Activated CD4-positive, alpha-beta T cell treated with anti-CD3 and anti-CD28 coated beads, Interleukin-2, amount 50 U/mL, for 48 hours (primary cell): ENCODE data around the gene ACTL7B.
"Not testable (repeated sequence)": the region's sequence is repeated elsewhere in the genome, so short reads cannot be mapped to it uniquely, and the experiment has no call there.

Experiments
- DNase-seq, 2 experiments: peaks; one replicate each; pipeline ENCODE4 v3.0.0-alpha.2; 2020

Gene ACTL7B

DNA sequence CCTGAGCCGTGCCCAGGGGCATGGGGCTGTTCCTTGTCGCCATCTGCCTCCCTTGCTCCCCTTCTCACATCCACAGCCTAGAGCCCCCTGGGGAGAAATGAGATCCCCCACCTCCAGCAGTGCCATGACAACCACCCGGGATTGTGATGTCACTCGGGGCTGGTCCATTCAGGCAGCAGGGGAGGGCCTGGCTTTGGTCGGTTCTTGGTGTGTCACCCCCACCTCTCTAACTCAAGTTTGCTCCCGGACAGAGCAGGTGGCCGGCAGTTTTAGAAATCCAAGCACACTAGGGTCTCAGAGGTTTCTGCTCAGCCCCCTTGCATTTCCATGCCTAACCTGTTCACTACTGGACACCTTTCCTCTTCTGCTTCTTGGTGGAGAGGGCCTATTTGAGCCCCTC lies at the start of gene ACTL7B:
Gene ACTL7B (minus strand): TSS at position 99 of the 400 bp plus-strand sequence. CDS start 56 bp downstream, at position 43.
- DNase-seq, result no peak

DNA sequence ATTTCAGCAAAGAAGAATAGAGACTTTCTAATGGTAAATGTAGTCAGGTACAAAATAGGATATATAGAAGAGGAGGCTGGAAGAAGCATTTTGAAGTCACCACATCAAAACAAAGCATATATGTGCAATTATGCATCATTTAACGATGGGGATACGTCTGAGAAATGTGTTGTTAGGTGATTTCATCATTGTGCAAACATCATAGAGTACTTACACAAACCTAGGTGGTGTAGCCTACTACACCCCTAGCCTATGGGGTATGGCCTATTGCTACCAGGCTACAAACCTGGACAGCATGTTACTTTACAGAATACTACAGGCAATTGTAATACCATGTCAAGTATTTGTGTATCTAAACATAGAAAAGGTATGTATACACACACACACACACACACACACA lies 49.7 kb upstream of the ACTL7B start:
- DNase-seq, result no peak

- no peak for DNase-seq
Measured at GRCh38 chr9:108904161-108904560, 48.4 kb upstream of the ACTL7B start.

- DNase-seq, result no peak
Measured at GRCh38 chr9:108903420-108904103, 47.8 kb upstream of the ACTL7B start.

DNA sequence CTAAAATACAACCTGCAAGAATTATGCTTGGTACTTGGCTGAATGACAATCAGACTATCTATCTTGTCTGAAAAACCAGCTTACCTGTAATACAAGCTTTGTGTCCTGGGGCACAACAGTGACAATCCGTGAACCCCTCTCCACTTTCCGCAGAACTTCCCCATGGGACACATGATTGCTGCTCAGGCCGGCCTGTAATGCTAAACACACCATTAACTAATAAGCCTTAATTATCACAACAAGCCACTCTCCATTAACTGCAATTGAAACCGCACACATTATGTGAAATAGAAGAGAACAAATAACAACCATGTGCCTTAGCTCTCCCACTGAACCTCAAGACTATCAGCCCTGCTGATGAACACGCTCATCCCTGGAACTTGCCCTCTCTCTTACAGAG lies 44.4 kb upstream of the ACTL7B start:
- DNase-seq, result no peak

DNA sequence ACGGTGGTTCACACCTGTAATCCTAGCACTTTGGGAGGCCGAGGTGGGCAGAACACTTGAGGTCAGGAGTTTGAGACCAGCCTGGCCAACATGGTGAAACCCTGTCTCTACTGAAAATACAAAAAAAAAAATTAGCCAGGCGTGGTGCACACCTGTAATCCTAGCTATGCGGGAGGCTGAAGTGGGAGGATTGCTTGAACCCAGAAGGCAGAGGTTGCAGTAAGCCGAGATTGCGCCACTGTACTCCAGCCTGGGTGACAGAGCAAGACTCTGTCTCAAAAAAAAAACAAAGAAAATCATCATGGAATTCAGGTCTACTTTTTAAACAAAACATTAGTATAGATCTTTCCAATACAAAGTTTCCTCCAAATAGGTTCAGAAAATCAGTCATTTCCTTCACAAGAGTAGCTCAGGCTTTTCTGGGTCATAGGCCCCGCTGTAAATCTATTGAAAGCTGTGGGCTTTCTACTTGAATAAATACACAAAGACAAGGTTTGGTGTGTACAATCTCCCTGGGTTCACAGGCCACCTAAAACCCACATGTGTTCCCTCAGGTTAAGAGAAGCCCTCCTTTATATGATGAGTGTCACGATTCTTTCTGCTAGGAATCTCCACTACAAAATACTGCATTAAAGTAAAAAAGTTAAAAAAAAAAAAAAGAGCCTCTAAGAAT lies 43.4 kb upstream of the ACTL7B start:
- DNase-seq, result not testable (repeated sequence)

- no peak for DNase-seq
Measured at GRCh38 chr9:108897324-108898096, 41.7 kb upstream of the ACTL7B start.

DNA sequence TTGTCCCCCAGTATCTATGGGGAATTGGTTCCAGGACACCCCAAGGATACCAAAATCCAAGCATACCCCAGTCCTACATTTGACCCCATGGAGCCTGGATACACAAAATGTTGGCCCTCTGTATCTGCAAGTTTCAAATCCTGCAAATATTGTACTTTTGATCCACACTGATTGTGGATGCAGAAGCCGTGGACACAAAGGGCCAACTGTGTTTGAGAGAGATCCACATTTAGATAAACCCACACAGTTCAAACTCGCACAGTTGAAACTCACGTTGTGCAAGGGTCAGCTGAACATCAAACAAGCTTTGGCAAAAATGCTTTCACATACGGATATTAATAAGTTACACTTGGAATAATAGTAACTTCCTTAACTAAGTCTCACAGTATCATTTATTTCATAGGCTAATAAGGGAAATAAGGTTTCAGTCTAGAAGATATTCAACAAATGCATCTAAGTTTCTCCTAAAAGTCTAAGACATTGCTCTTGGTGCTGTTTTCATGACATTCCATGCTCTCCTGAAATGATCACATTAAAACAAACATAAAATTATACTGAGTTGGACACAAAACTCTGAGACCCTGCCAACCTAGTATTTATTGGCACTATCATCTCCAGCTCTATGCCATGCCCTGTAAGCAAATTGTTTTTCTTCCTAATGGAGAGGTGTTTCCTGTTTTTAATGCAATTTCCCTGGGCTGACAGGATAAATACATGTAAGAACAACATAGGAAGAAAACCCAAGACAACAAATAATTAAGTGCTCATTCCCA lies 38.6 kb upstream of the ACTL7B start:
- DNase-seq, result no peak

DNA sequence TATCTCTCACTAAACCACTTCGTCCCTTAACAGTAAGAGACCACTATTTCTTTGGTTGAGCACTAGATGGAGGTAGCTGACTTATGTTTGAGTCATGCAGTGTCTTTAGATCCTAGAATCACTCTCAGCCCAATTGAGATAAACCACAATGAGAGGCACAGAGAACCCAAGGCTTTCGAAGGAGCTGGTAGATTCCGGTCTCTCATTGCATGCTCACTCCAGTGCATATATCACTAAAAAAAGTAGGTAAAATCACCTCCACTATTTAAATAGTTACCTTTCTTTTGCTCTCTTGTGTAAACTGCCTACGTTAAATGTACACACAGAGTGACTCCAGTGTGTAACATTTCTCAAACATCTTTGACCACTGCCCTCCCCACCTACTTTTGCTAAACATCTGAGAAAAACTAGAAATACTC lies 33.9 kb upstream of the ACTL7B start:
- no peak for DNase-seq

GRCh38 chr9:108886594-108887271 lies 30.9 kb upstream of the ACTL7B start:
- DNase-seq, result not testable (repeated sequence)

- DNase-seq, result peak; percentile 46 to 66
Measured at GRCh38 chr9:108885643-108886348, 30.0 kb upstream of the ACTL7B start.

GRCh38 chr9:108884701-108885100 lies 28.9 kb upstream of the ACTL7B start:
- no peak for DNase-seq

GRCh38 chr9:108883085-108883484 lies 27.3 kb upstream of the ACTL7B start:
- DNase-seq, result no peak

GRCh38 chr9:108882052-108882888 lies 26.5 kb upstream of the ACTL7B start:
- no peak for DNase-seq

- no peak for DNase-seq
Measured at GRCh38 chr9:108880738-108881316, 25.0 kb upstream of the ACTL7B start.

DNA sequence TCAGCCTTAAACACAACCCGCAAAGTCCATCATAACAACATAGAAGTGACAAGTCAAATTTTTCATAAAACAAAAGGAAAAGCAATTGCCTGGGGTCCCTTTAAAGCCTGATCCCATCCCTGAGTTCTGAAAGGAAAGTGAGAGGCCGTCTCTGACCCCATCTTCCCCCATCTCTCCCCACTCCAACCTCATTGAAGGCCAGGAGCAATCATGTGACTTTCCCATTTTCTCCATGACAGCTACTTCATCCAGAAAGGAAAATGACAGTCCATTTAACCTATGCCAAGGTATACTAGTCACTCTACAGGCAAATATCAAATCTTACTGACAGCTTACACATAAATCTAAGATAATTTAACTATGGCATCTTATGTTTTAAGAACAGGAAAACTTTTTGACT lies 21.7 kb upstream of the ACTL7B start:
- DNase-seq, result no peak

DNA sequence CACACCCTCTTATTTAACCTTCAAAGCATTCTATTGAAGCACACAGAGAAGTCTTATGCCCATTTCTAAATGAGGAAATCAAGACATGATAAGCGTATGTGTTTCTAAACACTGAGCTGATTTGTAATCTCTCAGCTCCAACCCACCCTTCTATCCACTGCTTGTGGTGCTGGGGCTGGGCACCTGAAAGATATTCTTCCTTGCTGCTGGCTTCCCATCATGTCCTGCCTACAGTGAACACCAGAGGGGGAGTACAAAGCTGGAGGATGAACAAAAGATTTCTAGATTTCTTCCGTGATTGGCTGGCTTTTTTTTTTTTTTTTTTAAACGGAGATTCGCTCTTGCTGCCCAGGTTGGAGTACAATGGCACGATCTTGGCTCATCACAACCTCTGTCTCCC lies 20.6 kb upstream of the ACTL7B start:
- DNase-seq, result no peak

GRCh38 chr9:108874058-108874788 lies 18.4 kb upstream of the ACTL7B start:
- DNase-seq, result no peak

GRCh38 chr9:108869092-108869725 lies 13.4 kb upstream of the ACTL7B start:
- DNase-seq, result no peak
